Fibroblast of the conjunctiva (primary cell): Measurements from ENCODE around the gene SART3.
"Not testable (repeated sequence)": the region's sequence is repeated elsewhere in the genome, so short reads cannot be mapped to it uniquely, and the experiment has no call there.

Source experiments
- DNase-seq: peaks from one replicate; pipeline ENCODE4 v3.0.0-alpha.2; 2010; ENCODE audit warnings: low read depth

Gene SART3

DNA sequence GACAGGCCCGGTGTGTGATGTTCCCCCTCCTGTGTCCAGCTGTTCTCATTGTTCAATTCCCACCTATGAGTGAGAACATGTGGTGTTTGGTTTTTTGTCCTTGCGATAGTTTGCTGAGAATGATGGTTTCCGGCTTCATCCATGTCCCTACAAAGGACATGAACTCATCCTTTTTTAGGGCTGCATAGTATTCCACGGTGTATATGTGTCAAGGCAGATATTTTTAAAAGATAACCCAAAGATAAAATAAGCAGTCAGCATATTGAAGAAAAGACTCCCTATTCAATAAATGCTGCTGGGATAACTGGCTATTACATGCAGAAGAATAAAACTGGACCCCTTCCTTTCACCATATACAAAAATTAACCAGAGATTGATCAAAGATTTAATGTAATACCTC, 73.9 kb downstream of the SART3 start:
- not testable (repeated sequence) for DNase-seq

DNA sequence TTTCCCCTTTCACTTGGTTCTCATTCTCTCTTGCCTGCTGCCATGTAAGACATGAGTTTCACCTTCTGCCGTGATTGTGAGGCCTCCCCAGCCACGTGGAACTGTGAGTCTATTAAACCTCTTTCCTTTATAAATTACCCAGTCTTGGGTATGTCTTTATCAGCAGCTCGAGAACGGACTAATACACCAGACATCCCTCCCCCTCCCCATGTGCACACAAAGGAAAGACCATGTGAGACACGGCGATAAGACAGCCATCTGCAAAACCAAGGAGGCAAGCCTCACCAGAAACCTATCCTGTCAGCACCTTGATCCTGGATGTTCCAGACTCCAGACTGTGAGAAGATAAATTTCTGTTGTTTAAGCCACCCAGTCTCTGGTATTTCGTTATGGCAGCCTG, 75.6 kb downstream of the SART3 start:
- not testable (repeated sequence) for DNase-seq

- no peak for DNase-seq
These were observed 76.1 kb downstream of the SART3 start for GRCh38 chr12:108484845-108485244.

DNA sequence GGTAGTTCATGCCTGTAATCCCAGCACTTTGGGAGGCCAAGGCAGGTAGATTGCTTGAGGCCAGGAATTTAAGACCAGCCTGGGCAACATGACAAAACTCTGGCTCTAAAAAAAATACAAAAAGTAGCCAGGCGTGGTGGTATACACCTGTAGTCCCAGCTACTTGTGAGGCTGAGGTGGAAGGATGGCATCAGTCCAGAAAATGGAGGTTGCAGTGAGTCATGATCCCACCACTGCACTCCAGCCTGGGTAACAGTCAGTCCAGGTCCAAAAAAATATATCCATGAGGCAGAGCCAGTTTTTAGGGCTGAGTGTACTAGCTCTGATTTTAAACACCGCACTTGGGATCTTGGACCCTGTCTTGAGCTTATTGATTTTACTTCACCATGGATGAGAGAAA, 76.5 kb downstream of the SART3 start:
- no peak for DNase-seq

- DNase-seq: no peak
These were observed 77.5 kb downstream of the SART3 start for GRCh38 chr12:108483213-108484059.

DNA sequence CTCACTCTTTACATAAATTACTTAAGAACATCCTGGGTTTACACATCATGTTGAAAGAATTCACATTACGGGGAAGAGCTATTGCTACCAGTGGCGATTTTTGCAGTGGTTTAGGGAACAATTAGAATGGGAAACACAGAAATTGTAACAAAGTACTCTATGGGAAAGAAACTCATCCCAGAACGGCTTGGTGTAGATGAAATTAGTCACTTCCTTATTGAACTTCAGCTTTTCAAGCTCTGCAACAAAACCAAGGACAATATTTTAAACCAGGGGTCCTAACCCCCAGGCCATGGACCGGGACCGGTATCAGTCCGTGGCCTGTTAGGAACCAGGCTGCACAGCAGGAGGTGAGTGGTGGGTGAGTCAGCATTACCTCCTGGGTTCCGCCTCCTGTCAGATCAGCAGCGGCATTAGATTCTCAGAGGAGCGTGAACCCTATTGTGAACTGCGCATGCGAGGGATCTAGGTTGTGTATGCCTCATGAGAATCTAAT, 78.2 kb downstream of the SART3 start:
- no peak for DNase-seq

DNA sequence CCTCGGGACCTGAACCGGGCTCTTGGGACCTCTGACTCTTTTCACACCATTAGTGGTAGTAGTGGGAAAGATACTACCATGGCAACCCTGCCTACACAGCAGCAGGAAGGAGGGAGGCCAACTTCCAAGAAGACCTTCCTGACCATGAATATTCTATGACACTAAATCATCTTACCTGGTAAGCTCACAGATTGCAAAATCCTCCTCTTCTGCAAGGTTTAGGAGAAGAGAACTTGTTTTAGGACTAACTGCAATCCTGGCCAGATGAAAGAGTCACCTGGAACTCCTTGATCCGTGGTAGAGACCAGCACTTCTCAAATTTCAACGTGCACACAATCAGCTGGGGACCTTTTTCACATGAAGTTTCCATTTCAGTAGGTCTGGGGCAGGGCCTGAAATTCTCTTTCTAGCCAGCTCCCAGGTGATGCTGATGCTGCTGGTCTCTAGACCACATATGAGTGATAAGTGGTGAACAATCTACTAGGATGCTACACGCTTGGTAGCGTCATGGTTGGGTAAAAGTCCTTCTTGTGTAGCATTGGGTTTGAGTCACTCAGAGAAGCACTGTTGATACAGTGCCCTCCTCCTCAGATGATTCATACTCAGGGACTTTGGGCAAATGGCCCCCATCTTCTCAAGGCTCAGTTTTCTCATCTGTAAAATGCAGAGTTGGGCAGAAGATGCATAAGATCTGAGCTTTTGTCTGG, 81.5 kb downstream of the SART3 start:
- DNase-seq: no peak

DNA sequence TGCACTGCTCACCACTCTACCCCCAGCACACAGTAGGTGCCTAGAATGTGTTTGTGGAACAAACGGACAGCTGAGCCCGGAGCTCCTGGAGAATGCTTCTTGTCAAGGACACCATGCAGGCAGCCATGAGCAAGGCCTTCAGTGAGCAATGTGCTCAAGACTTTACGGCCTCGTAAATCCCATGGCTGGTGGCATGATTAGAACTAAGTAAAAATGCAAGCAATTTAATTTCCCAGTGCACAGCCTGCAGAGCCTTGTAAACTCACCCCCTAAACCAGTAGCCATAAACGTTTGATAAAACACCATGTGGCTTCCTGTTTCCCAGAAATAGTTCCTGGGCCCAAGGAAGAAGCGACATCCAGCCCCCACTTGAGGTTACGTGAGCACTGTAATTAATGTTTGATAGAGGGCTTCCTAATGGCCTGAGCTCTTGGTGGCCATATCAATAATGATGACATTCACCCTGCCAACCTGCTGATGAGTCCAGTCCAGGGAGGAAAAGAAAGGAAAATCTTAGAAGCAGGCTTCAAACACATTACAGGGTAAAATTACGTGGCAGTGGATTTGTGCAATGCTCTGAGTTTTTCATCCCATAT, 82.3 kb downstream of the SART3 start:
- no peak for DNase-seq

- DNase-seq: no peak
These were observed 83.1 kb downstream of the SART3 start for GRCh38 chr12:108477881-108478259.

DNA sequence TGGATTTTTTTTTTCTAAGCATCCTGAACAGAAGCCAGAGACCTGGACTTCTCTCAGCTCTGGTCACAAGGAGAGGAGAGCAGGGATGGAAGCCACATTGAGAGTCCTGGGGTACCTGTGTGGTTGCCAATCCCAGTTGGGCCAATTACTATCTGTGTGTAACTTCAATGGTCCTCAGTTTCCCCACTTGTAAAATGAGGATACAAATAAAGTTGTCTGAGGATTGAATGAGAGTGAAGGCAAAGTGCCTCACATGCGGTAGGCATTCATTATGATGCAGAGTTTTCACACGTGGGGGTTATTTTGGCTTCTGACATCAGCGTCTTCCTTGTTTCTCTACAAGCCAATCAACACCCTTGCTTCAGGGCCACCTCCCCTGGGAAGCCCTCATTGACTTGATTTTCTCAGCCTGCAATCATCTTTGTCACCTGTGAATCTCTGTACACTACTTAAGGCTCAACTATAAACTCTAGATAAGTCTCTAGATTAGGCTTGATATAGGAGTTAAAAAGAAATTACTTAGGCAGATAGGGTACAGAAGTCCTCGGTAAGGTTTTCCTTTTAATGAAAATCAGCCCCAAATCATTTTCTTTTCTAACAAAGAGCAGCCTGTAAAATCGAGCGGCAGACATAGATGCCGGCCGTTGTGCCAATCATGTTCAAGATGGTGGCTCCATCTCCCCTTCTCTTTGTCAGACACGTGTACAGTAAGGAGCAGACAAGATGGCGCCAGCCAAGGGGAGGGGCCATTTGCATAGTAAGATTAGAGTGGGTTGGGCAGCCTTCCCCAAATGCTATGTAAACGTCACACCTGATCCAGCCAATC, 83.7 kb downstream of the SART3 start:
- DNase-seq: no peak

DNA sequence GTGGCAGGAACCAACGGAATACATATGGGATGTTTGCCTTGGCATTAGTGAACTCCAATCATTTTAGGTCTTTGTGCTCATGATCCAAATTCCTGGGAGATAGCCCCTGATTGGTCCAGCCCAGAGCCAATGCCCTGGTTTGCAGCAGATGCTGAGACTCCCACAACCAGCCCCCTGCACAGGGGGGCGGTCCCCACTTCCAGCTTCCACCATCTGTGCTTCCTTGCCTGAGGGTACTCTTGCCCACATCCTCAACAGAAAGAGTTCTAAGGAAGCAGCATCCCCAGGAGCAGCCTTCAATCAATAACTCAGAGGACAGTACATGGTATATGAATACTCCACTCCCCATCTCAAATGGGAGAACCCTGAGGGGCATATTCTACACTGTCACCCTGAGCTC, 85.6 kb downstream of the SART3 start:
- no peak for DNase-seq

DNA sequence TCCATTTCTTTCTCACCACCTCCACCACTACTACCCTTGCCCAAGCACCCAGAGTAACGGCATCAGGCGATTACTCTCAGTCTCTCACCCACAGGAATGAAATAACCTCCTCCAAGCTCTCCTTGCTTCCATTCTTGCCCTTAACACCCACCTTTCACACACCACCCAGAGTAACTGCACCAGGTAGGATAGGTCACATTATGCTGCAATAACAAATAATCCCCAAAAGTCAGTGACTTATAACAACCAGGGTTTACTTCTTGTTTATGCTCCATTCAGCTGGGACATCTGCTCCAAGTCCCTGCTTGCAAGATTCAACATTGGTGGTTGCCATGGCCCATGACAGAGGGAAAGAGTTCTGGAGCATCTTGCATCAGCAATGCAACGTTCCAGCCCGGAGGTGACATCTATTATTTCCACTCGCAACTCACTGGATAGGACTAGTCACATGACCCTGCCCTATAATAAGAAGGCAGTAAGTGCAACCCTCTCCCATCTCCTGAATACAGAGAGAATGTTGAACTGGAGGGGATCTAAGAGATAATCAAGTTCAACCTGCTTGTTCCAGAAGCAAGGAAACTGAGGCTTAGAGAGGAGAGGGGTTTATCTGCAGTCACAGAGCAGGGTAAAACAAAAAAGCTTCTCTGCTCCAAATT, 87.4 kb downstream of the SART3 start:
- no peak for DNase-seq
